CD4-positive, CD25-positive, alpha-beta regulatory T cell (primary cell): Measurements from ENCODE around the gene RPL18. TPM values are rescaled to one million over a fixed set of nuclear protein-coding genes. Genes with fewer than 3 reads are reported as not detected.

Experiments used
- ATAC-seq, 2 donors: fragments of 150-1000 bp; cut with Tn5 transposase; one replicate each; pipeline ENCODE4 v1.10.0; 2021; ENCODE audit warnings: low read depth in 2 of 2, moderate number of reproducible peaks in 2 of 2, moderate library complexity in 1 of 2
- DNase-seq, 3 donors: peaks; one replicate each; pipeline versions ENCODE4 v3.0.0 to v3.0.0-alpha.2; 2012 to 2022; ENCODE audit warnings: mixed read lengths in 1 of 3
- H3K27ac ChIP-seq: one replicate; pipeline ENCODE4 v1.7.0; 2013; ENCODE audit warnings: mild to moderate bottlenecking, low read length; ENCODE audit not compliant: insufficient read depth, poor library complexity, severe bottlenecking
- H3K27me3 ChIP-seq: one replicate; pipeline ENCODE4 v1.7.0; 2013; ENCODE audit warnings: low read length; ENCODE audit not compliant: control insufficient read depth, insufficient read depth
- H3K36me3 ChIP-seq: one replicate; pipeline ENCODE4 v1.7.0; 2013; ENCODE audit warnings: mild to moderate bottlenecking, low read length, moderate library complexity; ENCODE audit not compliant: control insufficient read depth, insufficient read depth
- H3K4me1 ChIP-seq: 2 replicates; pipeline ENCODE4 v1.7.0; 2013; ENCODE audit warnings: mild to moderate bottlenecking, low read length; ENCODE audit not compliant: insufficient read depth, control insufficient read depth, poor library complexity, severe bottlenecking
- H3K4me3 ChIP-seq: one replicate; pipeline ENCODE4 v1.7.0; 2013; ENCODE audit warnings: low read depth, mild to moderate bottlenecking, low read length, moderate library complexity
- H3K9me3 ChIP-seq, 2 experiments: 1 replicate in 1 of 2; 2 replicates in 1 of 2; pipeline ENCODE4 v1.7.0; 2013; ENCODE audit warnings: low read length in 2 of 2, mild to moderate bottlenecking in 1 of 2, moderate library complexity in 1 of 2; ENCODE audit not compliant: control insufficient read depth in 2 of 2
- H3K27ac Mint-ChIP-seq, 3 donors: one replicate each; pipeline ENCODE4 v1.8.0; 2020 to 2022; ENCODE audit warnings: mild to moderate bottlenecking in 3 of 3, mixed read lengths in 3 of 3, moderate library complexity in 2 of 3
- H3K27me3 Mint-ChIP-seq: one replicate; pipeline ENCODE4 v1.8.0; 2022; ENCODE audit warnings: mild to moderate bottlenecking, mixed read lengths
- H3K36me3 Mint-ChIP-seq: one replicate; pipeline ENCODE4 v1.8.0; 2020; ENCODE audit warnings: mixed read lengths
- H3K4me1 Mint-ChIP-seq, 4 donors: one replicate each; pipeline ENCODE4 v1.8.0; 2020 to 2022; ENCODE audit warnings: mixed read lengths in 4 of 4, mild to moderate bottlenecking in 1 of 4
- H3K4me3 Mint-ChIP-seq, 4 donors: one replicate each; pipeline ENCODE4 v1.8.0; 2020 to 2022; ENCODE audit warnings: mild to moderate bottlenecking in 4 of 4, mixed read lengths in 4 of 4, moderate library complexity in 3 of 4
- H3K9me3 Mint-ChIP-seq, 7 donors: one replicate each; pipeline ENCODE4 v1.8.0; 2020 to 2022; ENCODE audit warnings: mixed read lengths in 7 of 7, mild to moderate bottlenecking in 3 of 7, moderate library complexity in 2 of 7
- polyA plus RNA-seq, 4 donors: library from polyadenylated mRNA; unstranded; fragments of 300-500 nt; fragmentation: Illumina TruSeq; gene quantifications; one replicate each; pipeline ENCODE4 v1.2.3, GENCODE V29; 2021
- total RNA-seq: library from RNA; stranded (reverse); gene quantifications from one replicate; pipeline ENCODE4 v1.2.3, GENCODE V29; 2022

The RPL18 gene
- total and polyA plus RNA-seq, 5 donors from 2014 or later = 1,618 to 2,428 (median 1,903) TPM

DNA sequence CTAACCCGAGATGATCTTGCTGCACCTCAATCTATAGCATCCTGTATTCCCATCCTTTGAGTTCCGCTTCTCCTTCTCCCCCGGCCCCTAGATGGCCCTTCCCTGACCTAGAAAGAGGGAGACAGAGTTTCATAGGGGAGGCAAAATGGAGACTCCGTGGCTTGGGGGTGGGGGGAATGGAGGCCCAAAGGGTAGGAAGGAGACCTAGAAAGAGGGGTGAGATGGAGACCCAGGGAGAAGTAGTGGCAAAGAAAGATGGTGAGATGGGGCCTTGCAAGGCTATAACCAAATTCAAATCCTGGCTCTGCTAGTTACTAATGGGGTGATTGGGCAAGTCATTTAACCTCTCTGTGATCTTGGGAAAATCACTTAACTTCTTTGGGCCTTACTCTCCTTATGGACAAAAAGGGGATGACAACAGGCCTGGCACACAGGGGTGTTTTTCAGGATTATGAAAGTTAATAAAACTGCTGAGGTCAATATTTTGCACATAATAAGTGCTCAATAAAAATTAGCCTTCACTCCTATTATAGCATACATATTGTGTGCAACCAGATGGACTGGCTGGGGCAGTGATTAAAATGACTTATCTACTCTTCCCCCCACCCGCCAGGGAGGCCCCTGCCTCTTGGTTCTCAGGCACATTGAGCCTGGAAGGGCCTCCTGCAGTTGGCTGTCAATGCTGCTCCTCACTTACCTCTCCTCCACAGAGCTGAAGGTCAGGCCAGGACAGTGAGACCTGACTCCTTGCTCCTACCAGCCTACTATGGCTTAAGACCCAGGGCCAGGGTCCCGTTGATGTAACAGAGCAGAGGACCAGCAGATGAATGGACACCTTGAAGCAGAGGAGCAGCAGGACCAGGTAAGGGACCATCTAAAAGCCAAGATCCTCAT lies 961 bp upstream of the RPL18 start:
- Mint-ChIP-seq H3K27me3 (no peaks in the 10 kb centered on the region), H3K27ac (peak overlapping the region; percentile 96 to 98 (median 97)), H3K9me3 (no peaks in the 10 kb centered on the region), H3K4me1 (peaks cover 7 to 73% (median 40%) of the 10 kb centered on the region in 4 donors), H3K4me3 (peak overlapping the region; percentile 97 to 100 (median 98)), H3K36me3 (peaks cover 18% of the 10 kb centered on the region)
- Histone ChIP-seq H3K27me3 (no peaks in the 10 kb centered on the region), H3K27ac (peak overlapping the region; percentile 86), H3K36me3 (peaks cover 26% of the 10 kb centered on the region), H3K9me3 (no peaks in the 10 kb centered on the region), H3K4me3 (peak overlapping the region; percentile 74), H3K4me1 (peaks cover 47% of the 10 kb centered on the region)
- DNase-seq (no peak), ATAC-seq (no peak)

DNA sequence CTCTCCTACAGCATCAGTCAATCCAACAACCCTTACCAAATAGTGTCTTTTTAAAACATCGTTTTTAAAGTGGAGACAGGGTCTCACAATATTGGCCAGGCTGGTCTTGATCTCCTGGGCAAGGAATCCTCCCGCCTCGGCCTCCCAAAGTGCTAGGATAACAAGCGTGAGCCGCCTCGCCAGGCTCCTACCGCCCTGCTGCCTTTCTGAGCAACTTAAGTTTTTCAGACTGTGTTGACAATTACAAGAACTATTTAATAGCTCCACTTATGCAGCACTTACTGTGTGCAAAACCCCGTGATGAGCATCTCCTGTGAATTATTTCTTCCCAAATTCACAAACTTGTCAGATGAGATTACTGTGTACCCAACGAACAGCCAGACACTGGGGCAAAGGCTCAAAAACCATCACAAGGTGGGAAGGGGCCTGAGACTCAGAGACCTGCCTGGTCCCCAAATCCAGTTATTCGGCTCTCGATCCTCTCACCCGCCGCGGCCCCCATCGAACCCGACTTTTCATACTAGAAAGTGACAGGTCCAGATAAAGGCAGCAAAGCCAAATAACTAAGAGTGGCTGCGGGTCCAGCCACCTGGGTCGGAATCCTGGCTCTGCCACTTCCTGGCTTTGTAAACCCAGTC lies 581 bp downstream of the RPL18 start:
- H3K27me3 ChIP-seq = no peaks in the 10 kb centered on the region
- H3K36me3 ChIP-seq = peaks cover 27% of the 10 kb centered on the region
- Mint-ChIP-seq H3K27me3 (no peaks in the 10 kb centered on the region), H3K4me1 (peaks cover 4 to 61% (median 35%) of the 10 kb centered on the region in 4 donors), H3K27ac (peak overlapping the region; percentile 96 to 98 (median 97)), H3K4me3 (peak overlapping the region; percentile 97 to 100 (median 98)), H3K9me3 (no peaks in the 10 kb centered on the region), H3K36me3 (peaks cover 23% of the 10 kb centered on the region)
- ATAC-seq (no peak), DNase-seq (no peak)
- H3K4me3 ChIP-seq = peak overlapping the region; percentile 97
- peak overlapping the region; percentile 86 for H3K27ac ChIP-seq
- peaks cover 37% of the 10 kb centered on the region for H3K4me1 ChIP-seq
- H3K9me3 ChIP-seq = no peaks in the 10 kb centered on the region

GRCh38 chr19:48617146-48617937 lies 1.6 kb downstream of the RPL18 start:
- peaks cover 27% of the 10 kb centered on the region for H3K36me3 ChIP-seq
- H3K9me3 Mint-ChIP-seq = no peaks in the 10 kb centered on the region
- no peaks in the 10 kb centered on the region for H3K27me3 ChIP-seq
- H3K4me1 ChIP-seq = peaks cover 33% of the 10 kb centered on the region
- ATAC-seq = no peak
- H3K4me3 Mint-ChIP-seq = peak overlapping the region; percentile 97 to 100 (median 98)
- no peaks in the 10 kb centered on the region for H3K27me3 Mint-ChIP-seq
- no peaks in the 10 kb centered on the region for H3K9me3 ChIP-seq
- no peak for DNase-seq
- peaks cover 4 to 54% (median 32%) of the 10 kb centered on the region in 4 donors for H3K4me1 Mint-ChIP-seq
- H3K36me3 Mint-ChIP-seq = peaks cover 19% of the 10 kb centered on the region
- peak overlapping the region in 2 of 3 donors; percentile 96 to 97 for H3K27ac Mint-ChIP-seq
- peak overlapping the region; percentile 97 for H3K4me3 ChIP-seq
- H3K27ac ChIP-seq = peak overlapping the region; percentile 86

DNA sequence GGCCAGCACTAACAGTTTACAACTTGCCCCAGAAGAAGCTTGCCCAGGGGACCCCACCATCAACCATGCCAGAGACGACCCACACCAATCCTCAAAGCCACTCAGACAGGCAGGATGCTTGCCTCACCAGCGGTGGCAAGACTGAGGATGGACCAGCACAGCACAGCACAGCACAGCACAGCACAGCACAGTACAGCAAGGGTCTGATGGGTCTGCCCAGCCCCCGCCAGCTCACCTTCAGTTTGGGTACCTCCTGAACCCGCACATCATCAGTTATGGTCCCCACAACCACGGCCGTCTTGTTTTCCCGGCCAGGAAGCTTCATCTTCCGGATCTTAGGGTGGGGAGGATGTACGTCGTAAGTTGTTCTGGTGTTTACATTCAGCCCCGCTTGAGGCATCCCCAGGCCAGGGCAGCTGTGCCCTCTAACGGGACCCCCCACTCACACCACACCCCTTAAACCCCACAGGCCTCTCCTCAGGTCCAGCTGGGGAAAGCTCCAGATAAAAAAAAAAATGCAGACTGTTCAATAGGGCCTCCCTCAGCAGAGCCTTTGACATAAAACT lies 2.4 kb downstream of the RPL18 start:
- peaks cover 17% of the 10 kb centered on the region for H3K36me3 Mint-ChIP-seq
- peak overlapping the region; percentile 18 for H3K27ac ChIP-seq

DNA sequence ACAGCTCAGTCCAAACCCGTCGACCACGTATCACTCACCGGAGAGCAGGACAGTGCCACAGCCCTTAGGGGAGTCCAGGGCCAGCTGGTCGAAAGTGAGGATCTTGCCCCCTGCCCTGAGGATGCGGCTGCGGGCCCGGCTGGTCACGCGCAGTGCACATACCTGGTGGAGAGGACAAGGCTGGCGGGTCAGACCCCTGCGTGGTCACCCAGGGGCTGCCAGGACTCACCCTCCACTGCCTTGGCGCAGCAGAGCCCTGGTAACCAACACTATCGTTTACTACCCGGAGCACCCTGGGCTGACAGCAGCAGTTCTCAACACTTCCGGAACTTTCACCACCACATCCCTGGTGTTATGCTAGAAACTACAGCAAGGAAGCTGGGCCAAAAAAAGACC lies 2.9 kb downstream of the RPL18 start:
- Histone ChIP-seq H3K27me3 (no peaks in the 10 kb centered on the region), H3K36me3 (peaks cover 27% of the 10 kb centered on the region), H3K27ac (peak overlapping the region; percentile 18), H3K9me3 (no peaks in the 10 kb centered on the region), H3K4me3 (no peak overlapping the region), H3K4me1 (peaks cover 33% of the 10 kb centered on the region)
- H3K4me1 Mint-ChIP-seq = peaks cover 4 to 51% (median 28%) of the 10 kb centered on the region in 4 donors
- H3K36me3 Mint-ChIP-seq = peaks cover 17% of the 10 kb centered on the region
- no peaks in the 10 kb centered on the region for H3K27me3 Mint-ChIP-seq
- ATAC-seq (no peak), DNase-seq (no peak)
- peak overlapping the region in 1 of 3 donors; percentile 83 for H3K27ac Mint-ChIP-seq
- H3K9me3 Mint-ChIP-seq = no peaks in the 10 kb centered on the region
- peak overlapping the region; percentile 76 to 100 (median 97) for H3K4me3 Mint-ChIP-seq

More for the DNA sequence above, 2.4 kb downstream of the RPL18 start:
- ATAC-seq (no peak), DNase-seq (no peak)
- H3K4me1 Mint-ChIP-seq = peaks cover 4 to 51% (median 30%) of the 10 kb centered on the region in 4 donors
- no peaks in the 10 kb centered on the region for H3K27me3 Mint-ChIP-seq
- peak overlapping the region in 2 of 3 donors; percentile 43 to 83 for H3K27ac Mint-ChIP-seq
- H3K4me3 Mint-ChIP-seq = peak overlapping the region; percentile 97 to 100 (median 98)
- no peaks in the 10 kb centered on the region for H3K9me3 Mint-ChIP-seq
- H3K4me1 ChIP-seq = peaks cover 33% of the 10 kb centered on the region
- H3K36me3 ChIP-seq = peaks cover 27% of the 10 kb centered on the region
- H3K4me3 ChIP-seq = peak overlapping the region; percentile 32
- no peaks in the 10 kb centered on the region for H3K9me3 ChIP-seq
- no peaks in the 10 kb centered on the region for H3K27me3 ChIP-seq

GRCh38 chr19:48615231-48616040 lies 3.5 kb downstream of the RPL18 start:
- peak overlapping the region in 2 of 4 donors; percentile 28 to 100 for H3K4me3 Mint-ChIP-seq

More at GRCh38 chr19:48615231-48616040, 3.5 kb downstream of the RPL18 start:
- Histone ChIP-seq H3K4me1 (peaks cover 33% of the 10 kb centered on the region), H3K36me3 (peaks cover 27% of the 10 kb centered on the region), H3K27ac (no peak overlapping the region), H3K27me3 (no peaks in the 10 kb centered on the region), H3K4me3 (no peak overlapping the region), H3K9me3 (no peaks in the 10 kb centered on the region)
- Mint-ChIP-seq H3K27me3 (no peaks in the 10 kb centered on the region), H3K27ac (no peak overlapping the region), H3K4me1 (peaks cover 4 to 51% (median 28%) of the 10 kb centered on the region in 4 donors), H3K36me3 (peaks cover 17% of the 10 kb centered on the region), H3K9me3 (no peaks in the 10 kb centered on the region)
- no peak for DNase-seq
- ATAC-seq = no peak
